GM21381 (cell line): Measurements from ENCODE around the gene PCDH9.

Source experiments
- ATAC-seq: cut with Tn5 transposase; IDR thresholded peaks from one replicate; pipeline ENCODE4 v1.9.1; 2021; ENCODE audit warnings: mild to moderate bottlenecking, moderate library complexity; ENCODE audit not compliant: unreplicated experiment

The PCDH9 gene

DNA sequence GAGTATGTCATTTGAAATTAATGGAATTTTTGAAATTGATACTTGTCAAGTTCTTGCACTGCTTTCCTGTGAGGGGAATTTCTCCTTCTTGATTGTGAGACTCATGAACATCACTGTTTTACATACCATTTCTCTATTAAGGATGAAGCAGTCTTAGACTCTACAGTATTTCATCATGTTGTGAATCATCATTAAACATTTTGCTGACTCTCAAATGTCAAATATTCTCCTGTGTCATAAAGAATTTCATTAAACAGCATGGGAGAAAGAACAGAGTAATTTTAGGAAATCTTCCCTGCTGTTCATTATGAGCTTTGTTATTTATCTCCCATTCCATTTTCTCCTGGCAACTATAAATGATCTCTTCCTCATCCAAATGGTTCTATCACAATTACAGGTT lies 729.0 kb downstream of the PCDH9 start:
- no peak for ATAC-seq

DNA sequence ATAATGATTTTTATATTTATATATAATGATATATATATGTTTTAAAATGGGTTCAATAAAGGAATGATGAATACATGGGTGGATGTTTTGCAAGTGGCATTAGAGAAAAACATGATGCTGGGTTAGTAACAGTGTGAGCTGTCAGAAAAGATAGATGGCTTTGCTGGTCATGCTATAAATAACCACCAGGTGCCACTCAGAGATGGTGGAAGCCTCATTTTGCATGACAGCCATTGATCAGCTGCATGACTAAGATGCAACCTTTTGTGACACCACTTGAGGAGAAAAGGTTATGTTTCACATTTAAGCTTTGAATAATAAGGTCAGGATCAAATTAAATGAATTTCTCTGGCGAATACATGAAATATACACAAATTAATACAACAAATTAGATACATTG lies 737.7 kb downstream of the PCDH9 start:
- ATAC-seq: peak; percentile 89

DNA sequence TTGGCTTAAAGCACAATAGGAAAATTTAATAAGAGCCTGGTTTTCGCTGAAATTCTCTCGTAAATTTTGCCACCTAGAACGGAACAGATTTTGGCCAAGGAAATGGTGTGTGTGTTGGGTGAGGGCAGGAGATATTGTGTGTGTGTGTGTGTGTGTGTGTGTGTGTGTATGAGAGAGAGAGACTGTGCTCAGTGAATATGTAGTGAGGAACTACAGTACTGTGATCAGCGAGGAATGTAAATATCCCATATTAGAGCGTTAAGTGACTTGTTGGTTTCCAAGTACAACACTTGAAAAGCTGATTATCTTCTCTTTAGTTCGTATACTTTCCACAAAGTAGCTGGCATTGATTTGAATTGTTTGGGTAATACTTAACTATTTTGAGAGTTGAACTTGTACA lies 738.9 kb downstream of the PCDH9 start:
- no peak for ATAC-seq

DNA sequence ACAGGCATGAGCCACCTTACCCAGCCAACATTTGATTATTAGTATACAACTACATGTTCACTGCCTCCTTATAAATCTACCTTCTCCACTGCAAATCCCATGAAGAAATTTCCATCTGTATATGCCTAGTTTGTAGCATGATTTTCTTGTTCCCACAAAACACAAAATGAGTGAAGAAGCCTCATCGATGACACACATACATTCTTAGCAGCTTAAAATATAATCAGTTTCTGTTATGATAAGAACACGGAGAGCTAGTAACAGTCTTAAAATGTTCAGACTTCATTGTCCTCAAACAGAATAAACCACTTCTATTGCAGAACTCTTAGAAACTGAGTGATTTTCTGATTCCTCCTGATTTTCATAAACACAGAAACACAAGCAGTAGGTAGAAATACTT lies 740.5 kb downstream of the PCDH9 start:
- ATAC-seq: no peak

DNA sequence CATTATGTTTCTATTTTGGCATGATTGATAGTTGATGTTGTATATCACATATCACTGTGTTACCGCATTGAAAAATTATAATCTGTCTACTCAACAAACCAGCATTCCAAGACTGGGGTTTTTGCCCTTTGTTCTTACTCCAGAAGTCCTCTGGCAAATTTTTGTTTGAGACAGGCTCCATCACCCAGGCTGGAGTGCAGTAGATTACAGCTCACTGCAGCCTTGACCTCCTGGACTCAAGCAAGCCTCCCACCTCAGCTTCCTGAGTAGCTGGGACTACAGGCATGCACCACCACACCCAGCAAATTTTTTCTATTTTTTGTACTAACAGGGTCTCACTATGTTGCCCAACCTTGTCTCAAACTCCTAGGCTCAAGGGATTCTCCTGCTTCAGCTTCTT lies 741.0 kb downstream of the PCDH9 start:
- ATAC-seq: no peak

DNA sequence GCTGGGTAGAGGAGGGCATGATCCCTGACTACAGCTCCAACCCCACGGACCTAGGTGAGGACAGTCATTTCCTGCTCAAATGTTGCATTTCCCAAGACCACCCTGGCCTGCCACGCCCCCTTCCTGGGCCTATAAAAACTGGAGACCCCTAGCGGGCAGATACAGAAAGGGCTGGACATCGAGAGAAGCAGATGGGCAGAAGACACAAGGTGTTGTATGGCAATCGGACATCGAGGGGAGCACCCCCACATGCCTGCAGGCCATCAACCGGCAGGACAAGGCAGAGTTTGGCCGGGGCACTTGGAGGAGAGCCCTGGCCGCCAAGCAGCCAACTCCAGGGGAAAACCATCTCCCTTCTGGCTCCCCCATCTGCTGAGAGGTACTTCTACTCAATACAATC lies 746.4 kb downstream of the PCDH9 start:
- ATAC-seq: no peak

DNA sequence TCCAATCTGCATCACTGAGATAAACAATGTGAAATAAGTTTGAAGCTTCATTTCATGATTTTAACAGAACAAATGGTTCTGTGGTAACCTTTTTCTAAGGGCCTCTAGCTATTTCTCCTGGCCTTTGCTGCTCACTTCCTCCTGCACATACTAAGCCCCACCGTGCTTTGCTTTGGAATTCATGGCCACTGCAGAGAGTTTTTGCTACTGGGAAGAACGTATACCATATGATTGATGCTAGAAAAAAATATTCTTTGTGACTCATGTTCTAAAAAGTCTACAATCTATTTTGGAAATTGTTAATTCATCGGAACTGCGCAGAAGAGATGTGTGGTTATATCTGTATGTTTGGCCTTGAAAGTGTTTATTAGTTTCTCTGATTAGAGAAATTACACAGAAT lies 747.3 kb downstream of the PCDH9 start:
- ATAC-seq: no peak

DNA sequence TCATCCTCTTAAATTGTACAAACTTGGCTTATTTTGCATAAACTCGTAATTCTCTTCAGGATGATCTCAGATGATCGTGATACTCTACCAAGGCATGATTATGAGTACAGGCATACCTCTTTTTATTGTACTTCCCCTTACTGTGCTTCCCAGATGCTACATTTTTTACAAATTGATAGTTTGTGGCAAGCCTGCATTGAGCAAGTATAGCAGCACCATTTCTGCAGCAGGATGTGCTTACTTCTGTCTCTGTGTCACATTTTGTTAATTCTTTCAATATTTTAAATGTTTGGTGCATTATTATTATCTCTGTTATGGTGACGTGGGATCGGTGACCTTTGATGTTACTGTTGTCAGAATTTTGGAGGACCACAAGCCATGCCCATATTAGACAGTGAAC lies 752.3 kb downstream of the PCDH9 start:
- no peak for ATAC-seq

DNA sequence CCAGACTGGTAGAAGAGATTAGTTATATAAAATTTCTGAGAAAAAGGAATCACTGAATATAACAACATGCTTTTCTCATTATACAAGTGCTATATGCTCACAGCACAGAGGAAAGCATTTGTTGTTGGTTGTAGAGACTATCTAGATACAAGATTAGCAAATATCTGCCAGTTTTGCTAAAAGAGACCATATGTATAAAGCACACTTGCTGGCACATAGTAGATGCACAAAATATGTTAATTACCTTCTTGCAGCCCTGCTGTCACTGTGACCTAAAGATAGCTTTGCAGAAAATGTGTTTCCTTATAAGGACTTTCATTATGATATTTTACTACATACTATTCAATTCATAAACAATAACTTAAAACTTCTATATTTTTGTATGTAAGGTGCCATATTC lies 755.1 kb downstream of the PCDH9 start:
- ATAC-seq: no peak

DNA sequence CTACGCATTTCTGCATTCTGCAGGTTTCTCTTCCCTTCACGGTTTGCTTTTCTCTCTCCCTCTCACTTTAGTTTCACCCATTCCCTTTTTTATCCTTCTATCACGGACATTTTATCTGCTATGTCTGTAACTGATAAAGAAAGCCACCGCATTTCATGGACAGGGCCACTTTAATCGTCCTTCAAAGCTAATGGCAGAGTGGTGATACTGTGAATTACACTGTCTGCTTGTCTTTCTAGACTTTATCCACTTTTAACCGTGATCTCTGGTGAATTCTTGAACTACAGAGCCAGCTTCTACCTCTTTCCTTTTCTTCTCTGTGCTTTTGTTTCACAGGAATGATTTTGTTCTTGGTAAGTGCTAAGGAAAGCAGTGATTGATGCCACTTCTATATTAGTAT lies 760.4 kb downstream of the PCDH9 start:
- no peak for ATAC-seq

DNA sequence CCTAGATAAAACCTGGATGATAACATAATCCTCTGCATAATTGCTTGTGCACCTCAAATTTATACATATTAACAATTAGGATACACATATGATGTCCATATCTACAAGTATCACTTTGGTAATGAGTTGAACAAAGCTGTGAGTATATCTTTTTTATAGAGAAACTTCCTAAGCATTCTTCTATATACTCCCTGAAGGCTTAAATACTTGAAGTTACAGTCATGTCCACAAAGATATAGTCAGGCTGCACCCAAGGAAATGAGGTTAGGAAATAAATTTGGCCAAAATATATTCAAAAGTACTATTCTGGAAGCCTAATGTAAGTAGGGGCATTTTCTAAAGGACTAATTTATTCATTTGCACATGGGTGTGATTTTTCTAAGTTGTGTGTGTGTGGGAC lies 761.5 kb downstream of the PCDH9 start:
- no peak for ATAC-seq

DNA sequence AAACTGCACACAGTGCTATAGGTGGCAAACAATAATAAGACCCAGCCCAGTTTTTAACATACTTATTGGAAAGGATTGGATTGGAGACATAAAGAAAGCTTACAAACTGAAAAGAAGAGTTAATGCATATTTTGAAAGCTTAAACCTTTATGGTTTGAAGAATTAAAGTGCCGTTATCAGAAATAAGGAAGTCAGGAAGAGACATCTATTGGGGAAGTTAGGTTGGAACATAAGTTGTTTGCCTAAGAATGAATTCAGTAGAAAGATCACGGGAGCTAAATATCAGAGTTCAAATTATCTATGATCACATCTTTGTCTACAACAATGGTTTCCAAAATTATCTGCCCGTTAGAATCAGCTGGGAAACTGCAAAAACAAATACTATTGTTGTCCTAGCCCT lies 767.9 kb downstream of the PCDH9 start:
- ATAC-seq: no peak

DNA sequence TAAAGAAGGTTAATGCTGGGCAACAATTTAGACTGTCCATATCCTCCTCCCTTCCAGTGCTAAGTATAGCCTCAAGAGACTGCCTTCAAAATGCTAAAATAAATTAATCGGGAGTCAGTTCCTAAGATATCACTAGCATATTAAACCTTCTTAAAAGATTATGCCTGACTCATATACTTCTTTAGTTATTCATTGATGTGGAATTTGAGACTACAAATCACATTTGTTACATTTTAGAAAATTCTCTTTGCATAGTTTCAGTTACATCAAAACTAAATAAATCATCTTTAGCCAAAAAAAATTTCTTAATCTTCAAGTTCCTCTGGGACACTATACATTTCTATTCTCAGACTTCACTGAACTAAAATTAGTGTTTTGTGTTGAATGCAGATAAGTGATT lies 769.1 kb downstream of the PCDH9 start:
- no peak for ATAC-seq

DNA sequence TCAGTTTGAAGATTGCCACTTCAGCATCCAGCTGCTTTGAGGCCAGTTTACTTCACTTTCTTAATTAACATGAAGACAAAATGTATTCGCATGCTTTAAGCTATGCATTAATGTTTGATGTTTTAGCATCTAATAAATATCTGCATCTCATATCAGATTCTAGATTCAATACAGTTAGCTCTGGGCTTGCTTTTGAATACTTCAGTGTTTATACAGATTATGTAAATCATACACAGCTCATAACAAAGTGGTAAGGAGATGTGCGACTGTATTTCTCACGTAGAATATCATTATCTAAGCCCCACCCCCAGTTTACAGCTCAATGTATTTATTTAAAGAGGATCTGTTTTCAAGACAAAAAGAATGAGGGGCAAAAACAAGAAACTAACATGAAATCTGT lies 770.5 kb downstream of the PCDH9 start:
- ATAC-seq: no peak

DNA sequence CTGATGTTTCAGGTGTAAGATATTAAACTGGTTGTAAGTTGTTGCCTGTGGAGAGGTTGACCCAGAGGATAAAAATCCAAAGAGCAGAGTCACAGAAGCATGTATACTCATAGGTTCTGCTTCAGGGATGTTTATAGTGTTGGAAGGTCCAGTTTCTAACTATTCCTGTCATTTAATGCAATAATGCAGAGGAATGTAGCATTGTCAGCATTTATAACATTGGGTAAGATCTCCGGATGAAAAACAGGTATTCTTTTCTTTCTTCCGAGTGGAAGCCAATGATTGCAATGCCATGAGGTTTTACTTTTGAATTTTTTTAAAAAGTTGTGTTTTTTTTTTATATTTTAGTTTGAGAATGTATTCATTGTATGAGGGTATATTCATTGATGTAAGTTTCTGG lies 771.0 kb downstream of the PCDH9 start:
- ATAC-seq: no peak

DNA sequence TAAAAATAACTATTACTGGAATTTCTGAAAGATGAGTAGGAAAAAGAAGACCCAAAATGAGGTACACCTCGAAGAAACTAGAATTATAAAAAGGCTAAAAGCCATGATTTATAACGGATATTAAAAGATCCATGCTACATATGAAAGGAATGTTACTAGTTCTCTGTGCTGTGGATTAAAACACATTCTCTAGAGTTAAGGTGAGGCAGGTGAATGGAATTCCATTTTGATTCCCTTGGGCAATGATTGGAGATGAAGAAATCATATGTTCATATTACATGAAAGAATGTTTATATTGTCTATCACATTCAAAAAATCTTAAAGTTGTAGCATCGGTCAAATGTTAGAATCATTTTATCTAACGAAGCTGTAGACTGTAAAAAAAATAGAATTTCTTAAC lies 783.7 kb downstream of the PCDH9 start:
- ATAC-seq: no peak

DNA sequence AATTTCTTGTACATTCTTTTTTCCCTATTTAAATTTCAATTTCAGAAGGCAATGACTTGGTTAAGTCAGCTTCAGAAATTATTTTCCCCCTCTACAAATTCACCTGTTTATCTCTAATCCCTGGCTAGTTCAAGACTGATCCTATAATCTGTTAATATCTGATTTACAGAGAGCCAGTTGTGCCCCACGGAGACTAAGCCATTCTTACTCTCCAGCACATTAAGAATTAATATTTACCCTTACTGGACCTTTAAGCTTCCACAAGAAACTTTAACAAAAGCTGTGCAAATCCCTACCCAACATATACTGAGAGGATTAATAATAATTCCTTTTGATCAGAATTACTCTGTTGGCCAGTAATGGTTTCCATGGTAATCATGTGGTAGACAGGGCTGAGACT lies 786.2 kb downstream of the PCDH9 start:
- ATAC-seq: no peak

DNA sequence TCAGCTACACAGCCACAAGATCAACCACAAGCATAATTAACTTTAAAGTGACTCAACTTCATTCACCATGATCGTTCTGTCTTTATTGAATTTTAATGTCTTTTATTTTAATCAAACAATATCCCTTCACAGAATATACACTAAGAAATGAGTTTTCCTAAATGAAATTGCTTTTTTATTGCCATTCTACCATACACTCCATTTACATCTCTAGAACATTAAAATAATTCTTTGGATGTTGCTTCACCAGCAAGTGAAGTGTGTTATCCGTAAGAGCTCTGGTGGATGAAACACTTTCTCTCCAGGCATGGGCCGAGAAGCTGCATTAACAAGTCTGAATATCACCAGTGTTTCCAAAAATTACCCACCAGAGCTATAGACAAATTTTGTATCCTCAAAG lies 789.2 kb downstream of the PCDH9 start:
- no peak for ATAC-seq

DNA sequence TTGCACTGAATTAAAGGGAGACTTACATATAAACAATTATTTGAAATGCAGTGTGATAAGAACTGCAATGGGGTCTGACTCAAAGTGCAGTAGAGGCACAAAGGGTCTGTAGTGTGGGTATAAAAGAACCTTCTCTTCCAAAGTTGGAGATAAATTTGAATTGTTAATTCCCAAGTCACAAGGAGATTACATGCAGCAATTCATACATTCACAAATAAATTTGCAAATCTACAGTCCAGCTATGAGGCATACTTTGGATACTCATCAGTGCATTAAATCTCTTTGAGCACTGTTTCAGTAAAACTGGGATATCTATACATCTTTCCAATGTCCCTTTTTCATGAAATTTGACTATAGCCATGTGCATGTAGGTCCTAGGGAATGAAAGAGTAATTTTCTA lies 799.4 kb downstream of the PCDH9 start:
- ATAC-seq: no peak

DNA sequence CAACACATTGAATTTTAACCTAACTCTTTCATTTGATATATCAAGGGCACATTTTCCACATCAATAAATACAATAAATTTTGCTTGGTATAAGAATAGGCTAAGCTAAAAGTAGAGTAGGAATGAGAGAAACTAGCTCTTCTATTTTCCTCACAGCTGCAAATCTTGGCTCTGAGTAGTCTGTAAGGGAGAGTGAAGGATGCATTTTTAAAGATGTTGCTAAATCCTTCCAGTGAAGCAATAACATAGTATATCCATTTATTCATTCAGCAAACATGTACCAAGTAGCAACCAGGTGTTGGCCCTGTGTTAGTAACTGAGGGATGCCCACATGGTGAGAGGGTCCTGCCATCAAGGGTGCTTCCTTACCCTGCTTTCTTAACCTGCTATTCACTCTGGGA lies 799.9 kb downstream of the PCDH9 start:
- ATAC-seq: no peak

DNA sequence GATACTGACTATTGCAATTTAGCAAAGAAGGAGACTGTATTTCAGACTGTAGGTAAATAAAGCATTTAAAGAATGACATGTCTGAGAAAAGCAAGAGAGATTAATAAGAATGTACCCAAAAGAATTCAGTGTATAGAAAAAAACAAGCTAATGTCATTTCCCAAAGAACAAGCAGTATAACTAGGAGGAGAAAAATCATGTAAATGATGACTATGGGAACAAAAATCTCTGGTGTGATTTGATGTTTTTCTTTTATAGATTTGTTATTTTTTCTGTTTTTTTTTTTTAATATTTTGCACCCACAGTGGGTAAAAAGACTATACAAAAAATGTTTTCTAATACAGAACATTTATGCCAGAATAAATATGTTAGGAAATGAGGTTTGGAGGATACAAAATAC lies 801.0 kb downstream of the PCDH9 start:
- ATAC-seq: no peak

DNA sequence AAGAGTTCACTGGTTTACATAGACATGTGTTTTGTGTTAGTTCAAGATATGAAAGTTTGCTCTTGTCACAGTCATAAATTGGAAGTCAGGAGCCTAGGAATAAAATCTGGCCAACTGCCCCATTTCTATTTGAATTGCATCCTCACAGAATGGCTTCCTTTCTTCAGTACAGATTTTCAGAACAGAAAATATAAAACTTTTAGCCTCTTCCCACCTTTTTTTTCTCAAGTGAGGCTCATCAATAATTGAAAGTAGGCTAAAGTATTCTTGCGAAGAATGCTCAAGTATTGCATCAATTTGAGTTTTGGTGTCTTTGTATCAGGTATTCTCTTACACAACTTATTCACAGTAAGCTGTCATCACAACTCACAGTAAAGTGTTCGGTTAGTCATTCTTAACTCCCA lies 802.7 kb downstream of the PCDH9 start:
- ATAC-seq: no peak

DNA sequence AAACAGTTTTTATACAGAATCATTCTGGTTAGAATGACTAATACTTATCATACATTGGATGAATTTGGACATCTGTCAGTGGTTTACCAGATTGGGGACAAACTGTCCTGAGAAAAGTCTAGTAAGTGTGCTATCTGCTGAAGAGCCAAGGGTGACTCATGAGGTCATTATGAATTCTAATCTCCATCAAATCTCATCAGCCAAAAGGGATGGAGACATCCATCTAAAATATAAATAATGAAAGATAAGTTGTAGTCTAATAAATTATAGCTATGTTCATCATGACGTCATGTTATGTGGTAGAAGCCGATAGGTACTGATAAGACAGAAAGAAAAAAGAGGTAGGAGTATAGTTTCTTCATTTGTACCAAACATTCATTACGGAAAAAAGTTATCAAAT lies 804.4 kb downstream of the PCDH9 start:
- ATAC-seq: no peak

DNA sequence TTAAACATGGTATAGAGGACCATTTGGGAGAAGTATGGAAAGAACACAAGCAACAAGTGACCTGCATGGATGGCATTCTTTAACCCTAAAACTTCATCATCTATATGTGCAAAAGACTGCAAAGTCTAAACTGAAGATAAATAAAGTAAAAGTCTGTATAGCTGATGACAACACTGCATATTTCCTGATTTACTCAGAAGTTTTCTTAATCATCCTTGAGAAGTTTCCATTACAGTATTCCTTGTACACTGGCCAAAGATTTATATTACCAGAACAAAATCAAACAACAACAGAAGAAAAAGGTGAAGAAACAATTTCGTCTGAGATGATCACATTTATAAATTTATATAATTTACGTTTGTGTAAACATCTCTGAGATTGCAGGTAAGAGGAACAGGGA lies 805.7 kb downstream of the PCDH9 start:
- no peak for ATAC-seq
